HepG2 (cell line): Measurements from ENCODE around the gene TSNAXIP1. TPM values are rescaled to one million over a fixed set of nuclear protein-coding genes. Genes with fewer than 3 reads are reported as not detected.

ENCODE experiments used
- ASH2L ChIP-seq: fragments of 300-600, 200-600 bp; sonication (generic); IDR thresholded peaks from 2 replicates; pipeline ENCODE4 v1.7.0; 2017; ENCODE audit warnings: low read depth, mild to moderate bottlenecking, moderate library complexity, mixed read lengths, low read length; ENCODE audit not compliant: insufficient read length
- CENPT ChIP-seq: sonication (generic); formaldehyde crosslinking; IDR thresholded peaks from 2 replicates; pipeline ENCODE4 v1.8.0; 2022; ENCODE audit warnings: low read depth, mild to moderate bottlenecking, moderate library complexity, missing genetic modification reagents
- FOXA1 ChIP-seq, 2 experiments: fragments of 450-650 bp in 1 of 2; sonication (generic) in 1 of 2; formaldehyde crosslinking in 1 of 2; IDR thresholded peaks; 2 replicates each; pipeline versions ENCODE4 v1.4.0 to v1.6.1; 2016 to 2020; ENCODE audit warnings: missing genetic modification reagents in 1 of 2
- GLI4 ChIP-seq: sonication (generic); formaldehyde crosslinking; IDR thresholded peaks from 2 replicates; pipeline ENCODE4 v1.5.1; 2020; ENCODE audit warnings: missing genetic modification reagents, mild to moderate bottlenecking, moderate library complexity, borderline replicate concordance
- HDAC1 ChIP-seq: sonication (generic); formaldehyde crosslinking; IDR thresholded peaks from 2 replicates; pipeline ENCODE4 v1.5.1; 2020; ENCODE audit warnings: mild to moderate bottlenecking, missing genetic modification reagents
- MIXL1 ChIP-seq: IDR thresholded peaks from 2 replicates; pipeline ENCODE4 v1.6.1; 2016
- SAP130 ChIP-seq: IDR thresholded peaks from 2 replicates; pipeline ENCODE4 v1.6.1; 2016; ENCODE audit warnings: low read depth
- STAG1 ChIP-seq: sonication (generic); formaldehyde crosslinking; IDR thresholded peaks from 2 replicates; pipeline ENCODE4 v1.4.0; 2020; ENCODE audit warnings: missing genetic modification reagents
- TBX3 ChIP-seq: fragments of 450-650 bp; IDR thresholded peaks from 2 replicates; pipeline ENCODE4 v1.6.1; 2017; ENCODE audit warnings: antibody characterized with exemption, mild to moderate bottlenecking, inconsistent platforms, borderline replicate concordance
- ZFX ChIP-seq: sonication (generic); formaldehyde crosslinking; IDR thresholded peaks from 2 replicates; pipeline ENCODE4 v1.4.0; 2020; ENCODE audit warnings: mild to moderate bottlenecking, low read depth, missing genetic modification reagents, moderate library complexity
- ZKSCAN5 ChIP-seq: sonication (generic); formaldehyde crosslinking; IDR thresholded peaks from 2 replicates; pipeline ENCODE4 v1.5.1; 2020; ENCODE audit warnings: mild to moderate bottlenecking, missing genetic modification reagents
- ZNF143 ChIP-seq: sonication (generic); formaldehyde crosslinking; IDR thresholded peaks from 2 replicates; pipeline ENCODE4 v1.4.0; 2020; ENCODE audit warnings: missing genetic modification reagents
- polyA plus RNA-seq, 8 experiments: library from polyadenylated mRNA; depleted of rRNA in 3 of 8; stranded (reverse) in 7 of 8; unstranded in 1 of 8; fragments of >200 nt; fragmentation: Illumina TruSeq in 4 of 8; extraction: Trizol in 4 of 8; gene quantifications; 2 replicates each; pipeline versions ENCODE4 v1.2.1 to v1.2.3, GENCODE V29; 2011 to 2016; ENCODE audit warnings: low read depth in 4 of 8, missing spikeins in 1 of 8, mixed read lengths in 1 of 8; ENCODE audit not compliant: insufficient read depth in 1 of 8
- total RNA-seq, 5 experiments: library from RNA; depleted of rRNA; stranded (reverse); fragments of >200 nt; fragmentation: Illumina TruSeq; extraction: Trizol; gene quantifications; 2 replicates each; pipeline ENCODE4 v1.2.3, GENCODE V29; 2016; ENCODE audit warnings: low read depth in 1 of 5
- TF ChIP-seq, protein P1 (sequence below): sonication (generic); formaldehyde crosslinking; IDR thresholded peaks from 2 replicates; pipeline ENCODE4 v1.5.0; 2020; ENCODE audit warnings: mild to moderate bottlenecking, missing genetic modification reagents, moderate library complexity
- TF ChIP-seq, protein P2 (sequence below): IDR thresholded peaks from 2 replicates; pipeline ENCODE4 v1.6.1; 2012; ENCODE audit warnings: inconsistent platforms
- TF ChIP-seq, protein P3 (sequence below): sonication (generic); IDR thresholded peaks from 2 replicates; pipeline ENCODE4 v1.6.1; 2016; ENCODE audit warnings: low read depth, borderline replicate concordance
- TF ChIP-seq, protein P4 (sequence below), 2 experiments: sonication (generic) in 1 of 2; formaldehyde crosslinking in 1 of 2; IDR thresholded peaks; 2 replicates each; pipeline versions ENCODE4 v1.5.1 to v1.6.1; 2011 to 2020; ENCODE audit warnings: borderline replicate concordance in 1 of 2, low read depth in 1 of 2, low read length in 1 of 2, mild to moderate bottlenecking in 1 of 2, missing genetic modification reagents in 1 of 2, moderate library complexity in 1 of 2
- TF ChIP-seq, protein P5 (sequence below): IDR thresholded peaks from 2 replicates; pipeline ENCODE4 v1.6.1; 2018; ENCODE audit warnings: missing genetic modification reagents, mild to moderate bottlenecking, missing compliant biosample characterization
- TF ChIP-seq, protein P6 (sequence below): sonication (generic); formaldehyde crosslinking; IDR thresholded peaks from 2 replicates; pipeline ENCODE4 v1.5.1; 2020; ENCODE audit warnings: missing genetic modification reagents, mild to moderate bottlenecking, borderline replicate concordance

TSNAXIP1 gene
- total and polyA plus RNA-seq, 2 of the 13 experiments (the other 11 are each of a cell fraction or from before 2014, with no cell fraction given), result 0.37 to 0.86 TPM

DNA sequence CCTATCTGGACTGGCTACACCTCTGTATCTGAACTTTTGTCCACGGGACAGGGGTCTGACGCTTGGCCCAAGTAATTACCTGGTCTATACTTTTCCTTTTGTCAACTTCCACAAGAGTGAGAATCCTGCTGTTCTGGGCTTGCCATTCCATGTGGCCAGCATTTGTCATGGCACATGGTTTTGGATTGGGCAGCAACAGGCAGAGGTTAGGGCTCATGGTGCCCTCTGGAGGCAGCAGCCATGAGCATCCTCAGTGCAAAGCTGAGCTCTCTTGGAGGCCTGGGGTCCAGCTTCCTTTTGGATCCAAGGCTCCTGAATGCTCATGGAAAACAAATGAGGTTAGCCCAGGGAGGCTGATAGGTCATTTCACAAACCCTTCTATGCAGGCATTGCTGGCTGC lies 58.6 kb downstream of the TSNAXIP1 start (continued):
- TF ChIP-seq, protein P1, sequence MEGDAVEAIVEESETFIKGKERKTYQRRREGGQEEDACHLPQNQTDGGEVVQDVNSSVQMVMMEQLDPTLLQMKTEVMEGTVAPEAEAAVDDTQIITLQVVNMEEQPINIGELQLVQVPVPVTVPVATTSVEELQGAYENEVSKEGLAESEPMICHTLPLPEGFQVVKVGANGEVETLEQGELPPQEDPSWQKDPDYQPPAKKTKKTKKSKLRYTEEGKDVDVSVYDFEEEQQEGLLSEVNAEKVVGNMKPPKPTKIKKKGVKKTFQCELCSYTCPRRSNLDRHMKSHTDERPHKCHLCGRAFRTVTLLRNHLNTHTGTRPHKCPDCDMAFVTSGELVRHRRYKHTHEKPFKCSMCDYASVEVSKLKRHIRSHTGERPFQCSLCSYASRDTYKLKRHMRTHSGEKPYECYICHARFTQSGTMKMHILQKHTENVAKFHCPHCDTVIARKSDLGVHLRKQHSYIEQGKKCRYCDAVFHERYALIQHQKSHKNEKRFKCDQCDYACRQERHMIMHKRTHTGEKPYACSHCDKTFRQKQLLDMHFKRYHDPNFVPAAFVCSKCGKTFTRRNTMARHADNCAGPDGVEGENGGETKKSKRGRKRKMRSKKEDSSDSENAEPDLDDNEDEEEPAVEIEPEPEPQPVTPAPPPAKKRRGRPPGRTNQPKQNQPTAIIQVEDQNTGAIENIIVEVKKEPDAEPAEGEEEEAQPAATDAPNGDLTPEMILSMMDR (CRISPR knock-in tag), result peak; percentile 84
- TF ChIP-seq ZFX (CRISPR knock-in tag) (0 out of 2 replicates have a peak, but pooled peaks have one; percentile 5), ZKSCAN5 (no peak), CENPT (CRISPR knock-in tag) (no peak), TBX3 (no peak), STAG1 (CRISPR knock-in tag) (peak; percentile 91), FOXA1 (IDR thresholded peaks at IDR 0.05) (no peak), FOXA1 (CRISPR knock-in tag; IDR thresholded peaks at IDR 0.05) (no peak), MIXL1 (0 out of 2 replicates have a peak, but pooled peaks have one; percentile 36), GLI4 (CRISPR knock-in tag) (no peak), ASH2L (no peak), SAP130 (CRISPR knock-in tag) (peak; percentile 79), ZNF143 (CRISPR knock-in tag) (peak; percentile 21), HDAC1 (no peak)
- TF ChIP-seq, protein P2, sequence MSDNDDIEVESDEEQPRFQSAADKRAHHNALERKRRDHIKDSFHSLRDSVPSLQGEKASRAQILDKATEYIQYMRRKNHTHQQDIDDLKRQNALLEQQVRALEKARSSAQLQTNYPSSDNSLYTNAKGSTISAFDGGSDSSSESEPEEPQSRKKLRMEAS, result peak; percentile 87
- TF ChIP-seq, protein P3, sequence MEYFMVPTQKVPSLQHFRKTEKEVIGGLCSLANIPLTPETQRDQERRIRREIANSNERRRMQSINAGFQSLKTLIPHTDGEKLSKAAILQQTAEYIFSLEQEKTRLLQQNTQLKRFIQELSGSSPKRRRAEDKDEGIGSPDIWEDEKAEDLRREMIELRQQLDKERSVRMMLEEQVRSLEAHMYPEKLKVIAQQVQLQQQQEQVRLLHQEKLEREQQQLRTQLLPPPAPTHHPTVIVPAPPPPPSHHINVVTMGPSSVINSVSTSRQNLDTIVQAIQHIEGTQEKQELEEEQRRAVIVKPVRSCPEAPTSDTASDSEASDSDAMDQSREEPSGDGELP, result peak; percentile 26; the same call in 1 of the 2 replicates
- TF ChIP-seq, protein P4, sequence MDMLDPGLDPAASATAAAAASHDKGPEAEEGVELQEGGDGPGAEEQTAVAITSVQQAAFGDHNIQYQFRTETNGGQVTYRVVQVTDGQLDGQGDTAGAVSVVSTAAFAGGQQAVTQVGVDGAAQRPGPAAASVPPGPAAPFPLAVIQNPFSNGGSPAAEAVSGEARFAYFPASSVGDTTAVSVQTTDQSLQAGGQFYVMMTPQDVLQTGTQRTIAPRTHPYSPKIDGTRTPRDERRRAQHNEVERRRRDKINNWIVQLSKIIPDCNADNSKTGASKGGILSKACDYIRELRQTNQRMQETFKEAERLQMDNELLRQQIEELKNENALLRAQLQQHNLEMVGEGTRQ (IDR thresholded peaks at IDR 0.05; ENCODE audit: low read depth, low read length), result no peak
- TF ChIP-seq, protein P4 (CRISPR knock-in tag; IDR thresholded peaks at IDR 0.05; ENCODE audit: borderline replicate concordance), result no peak
- TF ChIP-seq, protein P5, sequence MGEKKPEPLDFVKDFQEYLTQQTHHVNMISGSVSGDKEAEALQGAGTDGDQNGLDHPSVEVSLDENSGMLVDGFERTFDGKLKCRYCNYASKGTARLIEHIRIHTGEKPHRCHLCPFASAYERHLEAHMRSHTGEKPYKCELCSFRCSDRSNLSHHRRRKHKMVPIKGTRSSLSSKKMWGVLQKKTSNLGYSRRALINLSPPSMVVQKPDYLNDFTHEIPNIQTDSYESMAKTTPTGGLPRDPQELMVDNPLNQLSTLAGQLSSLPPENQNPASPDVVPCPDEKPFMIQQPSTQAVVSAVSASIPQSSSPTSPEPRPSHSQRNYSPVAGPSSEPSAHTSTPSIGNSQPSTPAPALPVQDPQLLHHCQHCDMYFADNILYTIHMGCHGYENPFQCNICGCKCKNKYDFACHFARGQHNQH (CRISPR knock-in tag), result peak; percentile 25; the same call in 1 of the 2 replicates
- TF ChIP-seq, protein P6, sequence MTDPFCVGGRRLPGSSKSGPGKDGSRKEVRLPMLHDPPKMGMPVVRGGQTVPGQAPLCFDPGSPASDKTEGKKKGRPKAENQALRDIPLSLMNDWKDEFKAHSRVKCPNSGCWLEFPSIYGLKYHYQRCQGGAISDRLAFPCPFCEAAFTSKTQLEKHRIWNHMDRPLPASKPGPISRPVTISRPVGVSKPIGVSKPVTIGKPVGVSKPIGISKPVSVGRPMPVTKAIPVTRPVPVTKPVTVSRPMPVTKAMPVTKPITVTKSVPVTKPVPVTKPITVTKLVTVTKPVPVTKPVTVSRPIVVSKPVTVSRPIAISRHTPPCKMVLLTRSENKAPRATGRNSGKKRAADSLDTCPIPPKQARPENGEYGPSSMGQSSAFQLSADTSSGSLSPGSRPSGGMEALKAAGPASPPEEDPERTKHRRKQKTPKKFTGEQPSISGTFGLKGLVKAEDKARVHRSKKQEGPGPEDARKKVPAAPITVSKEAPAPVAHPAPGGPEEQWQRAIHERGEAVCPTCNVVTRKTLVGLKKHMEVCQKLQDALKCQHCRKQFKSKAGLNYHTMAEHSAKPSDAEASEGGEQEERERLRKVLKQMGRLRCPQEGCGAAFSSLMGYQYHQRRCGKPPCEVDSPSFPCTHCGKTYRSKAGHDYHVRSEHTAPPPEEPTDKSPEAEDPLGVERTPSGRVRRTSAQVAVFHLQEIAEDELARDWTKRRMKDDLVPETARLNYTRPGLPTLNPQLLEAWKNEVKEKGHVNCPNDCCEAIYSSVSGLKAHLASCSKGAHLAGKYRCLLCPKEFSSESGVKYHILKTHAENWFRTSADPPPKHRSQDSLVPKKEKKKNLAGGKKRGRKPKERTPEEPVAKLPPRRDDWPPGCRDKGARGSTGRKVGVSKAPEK (CRISPR knock-in tag), result no peak
